GM12878 (cell line): ENCODE data around the gene ZNF385C.

Source experiments
- ATF7 ChIP-seq: fragments of 450-650 bp; IDR thresholded peaks from 2 replicates; pipeline ENCODE4 v1.6.1; 2016; ENCODE audit warnings: low read depth, mild to moderate bottlenecking
- CBX5 ChIP-seq: sonication (generic); IDR thresholded peaks from 2 replicates; pipeline ENCODE4 v1.6.1; 2016; ENCODE audit warnings: low read depth, moderate library complexity, mild to moderate bottlenecking, inconsistent platforms
- CEBPB ChIP-seq, 2 experiments: fragments of 150-350 bp in 1 of 2; IDR thresholded peaks; 2 replicates each; pipeline ENCODE4 v1.6.1; 2012 to 2014; ENCODE audit warnings: low read depth in 2 of 2, low read length in 2 of 2, borderline replicate concordance in 1 of 2, inconsistent platforms in 1 of 2
- MYC ChIP-seq: IDR thresholded peaks from 2 replicates; pipeline ENCODE4 v1.6.1; 2011; ENCODE audit warnings: mild to moderate bottlenecking, low read length, moderate library complexity, inconsistent platforms; ENCODE audit not compliant: insufficient read depth, insufficient replicate concordance, insufficient read length, severe bottlenecking
- POLR2A ChIP-seq: IDR thresholded peaks from 2 replicates; pipeline ENCODE4 v1.6.1; 2011; ENCODE audit warnings: low read depth, mild to moderate bottlenecking, low read length
- TAF1 ChIP-seq: IDR thresholded peaks from 2 replicates; pipeline ENCODE4 v1.6.1; 2011; ENCODE audit warnings: mild to moderate bottlenecking, low read depth, low read length, borderline replicate concordance
- TBL1XR1 ChIP-seq: IDR thresholded peaks from 2 replicates; pipeline ENCODE4 v1.6.1; 2012; ENCODE audit warnings: low read depth, low read length, improper control_type of control experiment
- YY1 ChIP-seq: IDR thresholded peaks from 2 replicates; pipeline ENCODE4 v1.6.1; 2011; ENCODE audit warnings: low read depth, mild to moderate bottlenecking, low read length
- TF ChIP-seq, protein P1 (sequence below), 3 experiments: IDR thresholded peaks in 2 of 3; conservative IDR thresholded peaks in 1 of 3; 2 replicates each; pipeline ENCODE4 v1.5.1; 2011; ENCODE audit warnings: low read depth in 3 of 3, low read length in 3 of 3, mild to moderate bottlenecking in 3 of 3, control low read depth in 2 of 3, moderate library complexity in 2 of 3, inconsistent platforms in 1 of 3, mixed read lengths in 1 of 3; ENCODE audit not compliant: control insufficient read depth in 2 of 3, insufficient read depth in 1 of 3; ENCODE audit errors: extremely low read depth in 1 of 3

DNA sequence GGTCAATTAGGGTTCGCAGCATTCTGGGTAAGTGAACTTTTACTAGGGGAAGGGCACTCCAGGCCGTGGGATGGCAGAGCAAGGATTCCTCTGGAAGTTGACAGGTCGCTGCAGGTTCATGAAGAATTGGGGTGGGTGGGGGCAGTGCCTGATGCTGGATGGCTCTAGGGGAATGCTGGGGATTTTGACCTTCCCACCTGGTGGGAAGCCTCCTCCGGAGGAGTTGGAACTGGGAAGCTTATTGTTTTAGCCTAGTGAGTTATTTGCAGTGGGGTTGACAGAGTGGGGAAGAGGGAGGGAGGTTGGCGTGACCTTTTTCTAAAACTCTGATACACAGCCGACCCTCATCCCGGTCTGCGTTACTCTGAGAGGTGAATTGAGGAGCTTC is 47.3 kb downstream of the ZNF385C start:
- TF ChIP-seq TAF1 (no peak), ATF7 (no peak), POLR2A (no peak), CEBPB (IDR thresholded peaks at IDR 0.05; ENCODE audit: borderline replicate concordance in 1 of 2, low read depth in 2 of 2, low read length in 2 of 2) (no peak), MYC (no peak), YY1 (no peak), CBX5 (no peak), TBL1XR1 (no peak)
- TF ChIP-seq, protein P1, sequence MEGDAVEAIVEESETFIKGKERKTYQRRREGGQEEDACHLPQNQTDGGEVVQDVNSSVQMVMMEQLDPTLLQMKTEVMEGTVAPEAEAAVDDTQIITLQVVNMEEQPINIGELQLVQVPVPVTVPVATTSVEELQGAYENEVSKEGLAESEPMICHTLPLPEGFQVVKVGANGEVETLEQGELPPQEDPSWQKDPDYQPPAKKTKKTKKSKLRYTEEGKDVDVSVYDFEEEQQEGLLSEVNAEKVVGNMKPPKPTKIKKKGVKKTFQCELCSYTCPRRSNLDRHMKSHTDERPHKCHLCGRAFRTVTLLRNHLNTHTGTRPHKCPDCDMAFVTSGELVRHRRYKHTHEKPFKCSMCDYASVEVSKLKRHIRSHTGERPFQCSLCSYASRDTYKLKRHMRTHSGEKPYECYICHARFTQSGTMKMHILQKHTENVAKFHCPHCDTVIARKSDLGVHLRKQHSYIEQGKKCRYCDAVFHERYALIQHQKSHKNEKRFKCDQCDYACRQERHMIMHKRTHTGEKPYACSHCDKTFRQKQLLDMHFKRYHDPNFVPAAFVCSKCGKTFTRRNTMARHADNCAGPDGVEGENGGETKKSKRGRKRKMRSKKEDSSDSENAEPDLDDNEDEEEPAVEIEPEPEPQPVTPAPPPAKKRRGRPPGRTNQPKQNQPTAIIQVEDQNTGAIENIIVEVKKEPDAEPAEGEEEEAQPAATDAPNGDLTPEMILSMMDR (IDR thresholded peaks at IDR 0.05 in 2 of 3, conservative IDR thresholded peaks at IDR 0.05 in 1 of 3; ENCODE audit: control insufficient read depth in 2 of 3, extremely low read depth in 1 of 3, insufficient read depth in 1 of 3, low read depth in 3 of 3, low read length in 3 of 3) = no peak
